GM06990 (cell line): ENCODE measurements around the gene KCTD5.

Experiments
- DNase-seq: peaks from one replicate; pipeline ENCODE4 v3.0.0-alpha.2; 2011; ENCODE audit not compliant: insufficient read length; ENCODE audit errors: extremely low read depth
- H3K27me3 ChIP-seq: replicated peaks from 2 replicates; pipeline ENCODE4 v1.6.0; 2011; ENCODE audit warnings: low read length; ENCODE audit not compliant: control insufficient read depth, insufficient read depth
- H3K36me3 ChIP-seq: 2 replicates; pipeline ENCODE4 v1.5.1; 2011; ENCODE audit warnings: low read length; ENCODE audit not compliant: control insufficient read depth, insufficient read depth
- H3K4me3 ChIP-seq: replicated peaks from 2 replicates; pipeline ENCODE4 v1.5.1; 2011; ENCODE audit warnings: low read depth, mild to moderate bottlenecking, control low read depth, low read length
- CTCF ChIP-seq: IDR thresholded peaks from 2 replicates; pipeline ENCODE4 v1.5.1; 2011; ENCODE audit warnings: low read length, control low read depth, mild to moderate bottlenecking, inconsistent platforms; ENCODE audit not compliant: insufficient read depth, poor library complexity, severe bottlenecking

Gene KCTD5

DNA sequence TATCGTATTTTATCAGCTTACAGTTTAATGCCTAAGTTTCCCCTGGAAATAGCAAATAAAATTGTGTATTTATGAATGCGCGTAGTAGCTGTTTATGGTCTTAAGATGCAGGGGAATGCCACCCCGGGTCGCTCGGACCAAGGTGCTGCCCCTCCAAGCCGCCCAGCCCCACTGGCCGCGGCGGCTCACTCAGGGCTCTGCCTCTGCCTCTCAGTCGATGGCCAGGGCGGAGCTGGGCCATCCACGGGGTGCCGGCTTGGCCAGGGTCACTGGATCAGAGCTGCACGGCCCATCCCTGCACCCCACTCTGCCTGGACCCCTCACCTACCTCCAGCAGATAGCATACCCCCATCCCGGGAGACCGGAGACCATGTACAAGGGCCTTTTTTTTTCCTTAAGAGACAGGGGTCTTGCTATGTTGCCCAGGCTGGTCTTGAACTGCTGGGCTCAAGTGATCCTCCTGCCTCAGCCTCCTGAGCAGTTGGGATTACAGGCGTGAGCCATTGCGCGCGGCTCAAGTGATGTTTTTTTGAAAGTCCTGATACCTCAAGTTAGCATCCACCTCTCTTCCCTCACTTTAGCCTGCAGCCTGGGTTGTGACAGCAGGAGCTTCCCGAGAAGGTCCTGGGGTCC, 26.7 kb downstream of the KCTD5 start:
- Histone ChIP-seq H3K36me3 (peaks cover 16% of the 10 kb centered on the region), H3K4me3 (no peak overlapping the region), H3K27me3 (no peaks in the 10 kb centered on the region)
- no peak for TF ChIP-seq CTCF
- DNase-seq = peak; percentile 6

- Histone ChIP-seq H3K4me3 (no peak overlapping the region), H3K27me3 (no peaks in the 10 kb centered on the region), H3K36me3 (peaks cover 15% of the 10 kb centered on the region)
- TF ChIP-seq CTCF = no peak
- peak; percentile 6 for DNase-seq
These were observed 27.3 kb downstream of the KCTD5 start for GRCh38 chr16:2709588-2709984.

- Histone ChIP-seq H3K4me3 (no peak overlapping the region), H3K27me3 (no peaks in the 10 kb centered on the region), H3K36me3 (peaks cover 12% of the 10 kb centered on the region)
- TF ChIP-seq CTCF = no peak
- DNase-seq = peak; percentile 15
These were observed 27.8 kb downstream of the KCTD5 start for GRCh38 chr16:2710021-2710710.

GRCh38 chr16:2710711-2711231, 28.4 kb downstream of the KCTD5 start:
- Histone ChIP-seq H3K27me3 (no peaks in the 10 kb centered on the region), H3K36me3 (peaks cover 8% of the 10 kb centered on the region), H3K4me3 (no peak overlapping the region)
- peak; percentile 22 for DNase-seq
- TF ChIP-seq CTCF = no peak

- peaks cover 7% of the 10 kb centered on the region for H3K36me3 ChIP-seq
- H3K27me3 ChIP-seq = no peaks in the 10 kb centered on the region; the same call in 1 of the 2 replicates
- no peak for TF ChIP-seq CTCF
- H3K4me3 ChIP-seq = no peak overlapping the region
- DNase-seq = peak; percentile 5
These were observed 29.2 kb downstream of the KCTD5 start for GRCh38 chr16:2711370-2712062.
